Right renal pelvis (tissue), 4 donors: ENCODE data around the gene SYT2. TPM values are rescaled to one million over a fixed set of nuclear protein-coding genes. Genes with fewer than 3 reads are reported as not detected.
"Not testable (repeated sequence)": the region's sequence is repeated elsewhere in the genome, so short reads cannot be mapped to it uniquely, and the experiment has no call there.

Source experiments
- DNase-seq, 4 donors: peaks; one replicate each; pipeline ENCODE4 v3.0.0-alpha.2; 2013; ENCODE audit warnings: low read depth in 4 of 4, low spot score in 3 of 4, missing footprints in 1 of 4
- polyA plus RNA-seq, 4 donors: library from polyadenylated mRNA; unstranded; fragments of 120-200 nt; gene quantifications; one replicate each; pipeline ENCODE4 v1.2.1, GENCODE V29; 2013; ENCODE audit not compliant: insufficient read length in 4 of 4

The SYT2 gene
- polyA plus RNA-seq, 4 donors = 2.1 to 2.6 (median 2.5) TPM

- DNase-seq = no peak
These were observed 156.7 kb downstream of the SYT2 start for GRCh38 chr1:202553560-202554038.

GRCh38 chr1:202553078-202553477 lies 157.2 kb downstream of the SYT2 start:
- not testable (repeated sequence) for DNase-seq

GRCh38 chr1:202552615-202553014 lies 157.6 kb downstream of the SYT2 start:
- not testable (repeated sequence) for DNase-seq

GRCh38 chr1:202551683-202552082 lies 158.6 kb downstream of the SYT2 start:
- no peak for DNase-seq

GRCh38 chr1:202550088-202550487 lies 160.2 kb downstream of the SYT2 start:
- not testable (repeated sequence) for DNase-seq

- DNase-seq = no peak
These were observed 163.0 kb downstream of the SYT2 start for GRCh38 chr1:202547215-202547614.

GRCh38 chr1:202546796-202547195 lies 163.5 kb downstream of the SYT2 start:
- DNase-seq = not testable (repeated sequence)

GRCh38 chr1:202546377-202546776 lies 163.9 kb downstream of the SYT2 start:
- DNase-seq = not testable (repeated sequence)

GRCh38 chr1:202545647-202546303 lies 164.5 kb downstream of the SYT2 start:
- DNase-seq = not testable (repeated sequence)

GRCh38 chr1:202544766-202545449 lies 165.3 kb downstream of the SYT2 start:
- DNase-seq = not testable (repeated sequence)

GRCh38 chr1:202543537-202543936 lies 166.7 kb downstream of the SYT2 start:
- not testable (repeated sequence) for DNase-seq

- DNase-seq = not testable (repeated sequence)
These were observed 167.8 kb downstream of the SYT2 start for GRCh38 chr1:202542415-202542814.

GRCh38 chr1:202540858-202541257 lies 169.4 kb downstream of the SYT2 start:
- not testable (repeated sequence) for DNase-seq

Other genes with a start within 250 kb of the SYT2 start
- gene KDM5B, start 98.0 kb upstream of the SYT2 start, polyA plus RNA-seq = 100 to 1,000 TPM in 2 of 4 donors, 10 to 100 TPM in 2; 87.2 to 106 (median 99.6) TPM
- 1 to 10 TPM; 2.5 to 5.3 (median 3.5) TPM for gene PCAT6, start 100.5 kb upstream of the SYT2 start, polyA plus RNA-seq
- 10 to 100 TPM; 10.4 to 12.9 (median 11.8) TPM for gene RABIF, start 178.7 kb upstream of the SYT2 start, polyA plus RNA-seq
- gene KLHL12, start 216.8 kb upstream of the SYT2 start, polyA plus RNA-seq = 10 to 100 TPM; 35.6 to 45.8 (median 43.1) TPM
- 10 to 100 TPM; 82.6 to 85.0 (median 83.9) TPM for gene ADIPOR1, start 247.9 kb upstream of the SYT2 start, polyA plus RNA-seq